ENCODE measurements around the gene KNDC1.

- no peak for TF ChIP-seq CTCF (conservative IDR thresholded peaks at IDR 0.05; ENCODE audit: low read depth, low read length)
- TF ChIP-seq POLR2A (IDR thresholded peaks at IDR 0.05; ENCODE audit: low read depth, low read length): no peak
- TF ChIP-seq RAD21 (IDR thresholded peaks at IDR 0.05; ENCODE audit: low read length): no peak
- TF ChIP-seq MAZ (IDR thresholded peaks at IDR 0.05; ENCODE audit: borderline replicate concordance, low read depth, low read length): no peak
- no peak for TF ChIP-seq ELK1 (IDR thresholded peaks at IDR 0.05; ENCODE audit: borderline replicate concordance, low read depth, low read length)
- no peak for TF ChIP-seq MXI1 (IDR thresholded peaks at IDR 0.05; ENCODE audit: borderline replicate concordance, low read depth, low read length)
- no peak for TF ChIP-seq CEBPB (IDR thresholded peaks at IDR 0.05; ENCODE audit: low read depth, low read length)
Measured at GRCh38 chr10:133243593-133243992, 83.6 kb downstream of the KNDC1 start.
